T-helper 1 cell treated with Interleukin-12 subunit alpha and Interleukin-12 subunit beta and Interleukin-4 antibody, amounts not matched to agents 30 μg/mL and 1 μg/mL, for 36 hours (primary cell): Measurements from ENCODE around the gene SST.

Source experiments
- H3K27ac Mint-ChIP-seq: one replicate; pipeline ENCODE4 v1.8.0; 2021; ENCODE audit warnings: mild to moderate bottlenecking, mixed read lengths
- H3K27me3 Mint-ChIP-seq: one replicate; pipeline ENCODE4 v1.8.0; 2021; ENCODE audit warnings: low read depth, mixed read lengths
- H3K36me3 Mint-ChIP-seq: one replicate; pipeline ENCODE4 v1.8.0; 2021; ENCODE audit warnings: low read depth, mixed read lengths
- H3K4me1 Mint-ChIP-seq: one replicate; pipeline ENCODE4 v1.8.0; 2021; ENCODE audit warnings: low read depth, mixed read lengths
- H3K4me3 Mint-ChIP-seq: one replicate; pipeline ENCODE4 v1.8.0; 2021; ENCODE audit warnings: mild to moderate bottlenecking, moderate library complexity, mixed read lengths
- H3K9me3 Mint-ChIP-seq: one replicate; pipeline ENCODE4 v1.8.0; 2021; ENCODE audit warnings: mixed read lengths

SST gene

DNA sequence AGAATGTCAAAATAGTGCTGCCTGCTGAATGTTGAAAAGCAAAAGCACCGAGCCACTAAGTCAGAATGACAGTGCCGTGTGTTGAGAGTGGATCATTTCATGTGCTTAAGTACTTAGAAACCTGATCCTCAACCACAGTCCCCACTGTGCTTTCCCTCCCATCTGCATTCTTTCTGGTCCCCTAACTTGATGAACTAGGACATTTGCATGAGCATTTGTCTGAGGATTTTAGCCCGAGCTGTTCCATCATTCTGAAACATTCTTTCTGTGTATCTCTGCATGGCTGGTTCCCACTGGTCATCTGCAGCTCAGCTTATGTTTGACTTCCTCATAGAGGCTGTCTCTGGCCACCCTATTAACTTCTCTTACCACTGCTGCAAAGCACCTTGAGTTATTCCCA, 42.0 kb downstream of the SST start:
- H3K27ac Mint-ChIP-seq, result no peak overlapping the region
- no peaks in the 10 kb centered on the region for H3K4me1 Mint-ChIP-seq
- H3K4me3 Mint-ChIP-seq, result no peak overlapping the region
- H3K36me3 Mint-ChIP-seq, result no peaks in the 10 kb centered on the region
- peaks cover 36% of the 10 kb centered on the region for H3K27me3 Mint-ChIP-seq
- H3K9me3 Mint-ChIP-seq, result no peaks in the 10 kb centered on the region

- Mint-ChIP-seq H3K4me1 (no peaks in the 10 kb centered on the region), H3K36me3 (no peaks in the 10 kb centered on the region), H3K27me3 (peaks cover 42% of the 10 kb centered on the region), H3K27ac (no peak overlapping the region), H3K9me3 (no peaks in the 10 kb centered on the region), H3K4me3 (no peak overlapping the region)
These were observed 43.6 kb downstream of the SST start for GRCh38 chr3:187626581-187626980.

- no peaks in the 10 kb centered on the region for H3K36me3 Mint-ChIP-seq
- H3K4me3 Mint-ChIP-seq, result no peak overlapping the region
- H3K27me3 Mint-ChIP-seq, result peaks cover 29% of the 10 kb centered on the region
- H3K27ac Mint-ChIP-seq, result no peak overlapping the region
- H3K9me3 Mint-ChIP-seq, result no peaks in the 10 kb centered on the region
- no peaks in the 10 kb centered on the region for H3K4me1 Mint-ChIP-seq
These were observed 45.6 kb downstream of the SST start for GRCh38 chr3:187624588-187624987.

- H3K9me3 Mint-ChIP-seq, result no peaks in the 10 kb centered on the region
- no peak overlapping the region for H3K27ac Mint-ChIP-seq
- H3K4me1 Mint-ChIP-seq, result no peaks in the 10 kb centered on the region
- no peaks in the 10 kb centered on the region for H3K36me3 Mint-ChIP-seq
- H3K4me3 Mint-ChIP-seq, result no peak overlapping the region
- peaks cover 24% of the 10 kb centered on the region for H3K27me3 Mint-ChIP-seq
These were observed 46.8 kb downstream of the SST start for GRCh38 chr3:187623285-187623814.

DNA sequence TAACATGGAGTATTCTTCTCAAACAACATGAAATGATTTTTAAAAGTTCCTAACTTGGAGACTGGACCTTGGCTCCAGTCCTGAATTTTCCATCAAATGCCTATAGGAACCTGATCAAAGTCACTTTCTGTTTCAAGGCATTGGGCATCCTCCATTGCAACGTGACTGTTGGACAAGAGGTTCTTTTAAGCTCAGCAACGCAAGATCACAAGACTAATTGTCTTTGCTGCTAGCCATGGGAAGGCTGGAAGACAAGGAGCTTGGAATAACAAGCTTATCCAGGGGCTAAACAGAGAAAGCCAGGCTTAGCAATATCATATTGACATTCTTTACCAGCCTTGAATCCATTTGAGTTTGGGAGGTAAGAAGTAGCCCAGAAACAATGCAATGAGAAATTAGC, 48.3 kb downstream of the SST start:
- no peaks in the 10 kb centered on the region for H3K9me3 Mint-ChIP-seq
- no peaks in the 10 kb centered on the region for H3K4me1 Mint-ChIP-seq
- H3K27ac Mint-ChIP-seq, result no peak overlapping the region
- peaks cover 22% of the 10 kb centered on the region for H3K27me3 Mint-ChIP-seq
- no peak overlapping the region for H3K4me3 Mint-ChIP-seq
- H3K36me3 Mint-ChIP-seq, result no peaks in the 10 kb centered on the region

DNA sequence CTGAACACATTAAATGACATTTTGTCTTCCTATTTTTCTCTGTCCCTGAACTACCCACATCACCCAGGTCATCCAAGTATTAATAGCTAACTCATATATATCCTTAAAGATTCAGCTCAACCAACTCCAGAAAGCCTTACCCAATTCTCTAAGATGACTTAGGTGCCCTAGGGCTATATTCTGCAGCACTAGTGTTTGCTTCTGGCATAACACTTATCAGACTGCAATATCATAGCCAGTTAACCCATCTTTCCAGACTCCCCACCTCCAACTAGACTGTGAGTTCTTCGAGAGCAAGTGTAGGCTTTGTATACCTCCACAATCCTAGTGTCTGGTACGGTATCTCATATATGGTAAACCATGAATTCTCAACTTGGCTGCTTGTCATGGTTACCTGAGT, 50.7 kb downstream of the SST start:
- no peaks in the 10 kb centered on the region for H3K36me3 Mint-ChIP-seq
- H3K4me1 Mint-ChIP-seq, result no peaks in the 10 kb centered on the region
- no peak overlapping the region for H3K4me3 Mint-ChIP-seq
- no peaks in the 10 kb centered on the region for H3K9me3 Mint-ChIP-seq
- H3K27me3 Mint-ChIP-seq, result peaks cover 28% of the 10 kb centered on the region
- no peak overlapping the region for H3K27ac Mint-ChIP-seq
